Measurements from ENCODE around the gene SLX4.

The SLX4 gene

GRCh38 chr16:3582276-3583165 lies 28.9 kb downstream of the SLX4 start:
- no peak for DNase-seq (ENCODE audit: low read depth)

GRCh38 chr16:3581392-3581791 lies 30.0 kb downstream of the SLX4 start:
- DNase-seq (ENCODE audit: low read depth) = no peak

- no peak for DNase-seq (ENCODE audit: low read depth)
Measured at GRCh38 chr16:3580686-3581085, 30.7 kb downstream of the SLX4 start.

GRCh38 chr16:3580251-3580651 lies 31.2 kb downstream of the SLX4 start:
- DNase-seq (ENCODE audit: low read depth) = no peak

- DNase-seq (ENCODE audit: low read depth) = no peak
Measured at GRCh38 chr16:3579776-3580175, 31.6 kb downstream of the SLX4 start.

- DNase-seq (ENCODE audit: low read depth) = peak; percentile 43
Measured at GRCh38 chr16:3578610-3579551, 32.5 kb downstream of the SLX4 start.

GRCh38 chr16:3578121-3578520 lies 33.3 kb downstream of the SLX4 start:
- no peak for DNase-seq (ENCODE audit: low read depth)

- DNase-seq (ENCODE audit: low read depth) = no peak
Measured at GRCh38 chr16:3577302-3577752, 34.1 kb downstream of the SLX4 start, which contains the start of gene NLRC3. Gene NLRC3, minus strand, starts transcription at chr16:3577403. Its CDS starts 12,367 bp downstream, at chr16:3565036.

GRCh38 chr16:3576211-3576610 lies 35.2 kb downstream of the SLX4 start:
- DNase-seq (ENCODE audit: low read depth) = no peak

GRCh38 chr16:3575491-3575890 lies 35.9 kb downstream of the SLX4 start:
- DNase-seq (ENCODE audit: low read depth) = no peak

- DNase-seq (ENCODE audit: low read depth) = no peak
Measured at GRCh38 chr16:3574195-3574594, 37.2 kb downstream of the SLX4 start.

- DNase-seq (ENCODE audit: low read depth) = no peak
Measured at GRCh38 chr16:3573146-3573815, 38.1 kb downstream of the SLX4 start.

GRCh38 chr16:3570420-3571062 lies 40.9 kb downstream of the SLX4 start:
- DNase-seq (ENCODE audit: low read depth) = no peak

GRCh38 chr16:3569851-3570250 lies 41.6 kb downstream of the SLX4 start:
- DNase-seq (ENCODE audit: low read depth) = no peak

GRCh38 chr16:3566990-3567389 lies 44.4 kb downstream of the SLX4 start:
- DNase-seq (ENCODE audit: low read depth) = no peak

GRCh38 chr16:3564889-3565141 lies 46.6 kb downstream of the SLX4 start:
- no peak for DNase-seq (ENCODE audit: low read depth)

- DNase-seq (ENCODE audit: low read depth) = no peak
Measured at GRCh38 chr16:3564130-3564888, 47.1 kb downstream of the SLX4 start.

GRCh38 chr16:3562914-3563480 lies 48.4 kb downstream of the SLX4 start:
- DNase-seq (ENCODE audit: low read depth) = no peak

- no peak for DNase-seq (ENCODE audit: low read depth)
Measured at GRCh38 chr16:3561626-3562025, 49.8 kb downstream of the SLX4 start.

- no peak for DNase-seq (ENCODE audit: low read depth)
Measured at GRCh38 chr16:3554351-3554928, 57.0 kb downstream of the SLX4 start.
